ENCODE results near the gene CDH4. TPM values are rescaled to one million over a fixed set of nuclear protein-coding genes. Genes with fewer than 3 reads are reported as not detected.
"Not testable (repeated sequence)": the region's sequence is repeated elsewhere in the genome, so short reads cannot be mapped to it uniquely, and the experiment has no call there.

CDH4 gene
- total RNA-seq, 2 donors from 2014 or later, result not detected

DNA sequence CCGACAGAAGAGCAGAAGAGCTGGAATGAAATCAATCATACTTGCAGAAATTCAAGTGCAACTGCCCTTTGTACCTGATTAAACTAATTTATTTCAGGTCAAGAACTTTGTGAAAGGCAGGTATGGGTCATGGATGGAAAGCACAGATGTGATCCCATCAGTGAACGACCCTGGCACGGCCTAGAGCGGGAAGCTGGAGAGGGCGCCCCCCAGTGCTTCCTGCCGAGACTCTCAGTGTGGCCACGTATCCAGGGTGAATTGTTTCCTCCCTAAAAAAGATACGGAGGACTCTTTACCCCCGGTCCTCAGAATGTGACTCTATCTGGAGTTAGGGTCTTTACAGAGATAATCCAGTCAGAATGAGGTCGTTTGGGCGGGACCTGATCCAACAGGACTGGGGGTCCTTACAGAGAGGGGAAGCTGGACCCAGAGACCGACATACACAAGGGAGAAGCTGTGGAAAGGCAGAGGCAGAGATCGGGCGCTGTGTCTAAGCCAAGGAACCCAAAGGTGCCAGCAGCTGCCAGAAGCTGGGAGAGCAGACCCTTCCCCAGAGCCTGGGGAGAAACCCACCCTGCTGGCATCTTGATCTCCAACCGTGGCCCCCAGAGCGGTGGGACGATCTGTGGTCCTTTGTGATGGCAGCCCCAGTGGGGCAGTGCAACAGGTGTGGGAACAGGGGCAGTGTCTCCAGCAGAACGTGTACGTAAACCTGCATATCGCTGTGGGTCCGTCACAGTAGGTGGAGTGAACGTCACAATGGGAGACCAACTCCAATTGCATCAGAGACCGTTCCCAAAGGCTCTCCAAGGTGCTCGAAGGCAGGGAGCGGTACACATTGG is 721.7 kb downstream of the CDH4 start:
- ATAC-seq, result no peak
- H3K27ac Mint-ChIP-seq, result no peak overlapping the region
- H3K27me3 Mint-ChIP-seq, result no peaks in the 10 kb centered on the region
- H3K4me3 Mint-ChIP-seq, result no peak overlapping the region
- no peak for DNase-seq (ENCODE audit: low spot score)
- H3K36me3 Mint-ChIP-seq, result peaks cover 7% of the 10 kb centered on the region
- H3K4me1 Mint-ChIP-seq (ENCODE audit: low read depth in 2 of 2), result peaks cover 0 to 2% of the 10 kb centered on the region in 2 donors
- H3K9me3 Mint-ChIP-seq, result no peaks in the 10 kb centered on the region

DNA sequence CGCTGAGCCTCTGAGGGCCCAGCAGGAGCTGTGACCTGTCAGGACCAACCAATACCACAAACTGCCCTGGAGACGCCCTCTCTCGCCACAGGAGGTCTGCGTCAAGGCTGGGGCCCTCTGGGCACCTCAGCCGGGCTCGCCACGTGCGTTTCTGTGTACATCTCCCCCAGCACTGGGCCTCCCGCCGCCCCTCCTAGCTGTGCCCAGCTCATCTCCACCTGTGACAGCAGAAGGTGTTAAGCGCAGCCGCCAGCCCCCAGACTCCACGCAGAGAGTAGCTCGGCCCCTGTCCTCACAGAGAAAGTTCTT is 722.2 kb downstream of the CDH4 start:
- no peaks in the 10 kb centered on the region for H3K27me3 Mint-ChIP-seq
- H3K9me3 Mint-ChIP-seq, result no peaks in the 10 kb centered on the region
- no peak overlapping the region for H3K27ac Mint-ChIP-seq
- ATAC-seq (no peak), DNase-seq (ENCODE audit: low spot score) (no peak)
- H3K4me3 Mint-ChIP-seq, result no peak overlapping the region
- peaks cover 0 to 2% of the 10 kb centered on the region in 2 donors for H3K4me1 Mint-ChIP-seq (ENCODE audit: low read depth in 2 of 2)
- H3K36me3 Mint-ChIP-seq, result peaks cover 7% of the 10 kb centered on the region

DNA sequence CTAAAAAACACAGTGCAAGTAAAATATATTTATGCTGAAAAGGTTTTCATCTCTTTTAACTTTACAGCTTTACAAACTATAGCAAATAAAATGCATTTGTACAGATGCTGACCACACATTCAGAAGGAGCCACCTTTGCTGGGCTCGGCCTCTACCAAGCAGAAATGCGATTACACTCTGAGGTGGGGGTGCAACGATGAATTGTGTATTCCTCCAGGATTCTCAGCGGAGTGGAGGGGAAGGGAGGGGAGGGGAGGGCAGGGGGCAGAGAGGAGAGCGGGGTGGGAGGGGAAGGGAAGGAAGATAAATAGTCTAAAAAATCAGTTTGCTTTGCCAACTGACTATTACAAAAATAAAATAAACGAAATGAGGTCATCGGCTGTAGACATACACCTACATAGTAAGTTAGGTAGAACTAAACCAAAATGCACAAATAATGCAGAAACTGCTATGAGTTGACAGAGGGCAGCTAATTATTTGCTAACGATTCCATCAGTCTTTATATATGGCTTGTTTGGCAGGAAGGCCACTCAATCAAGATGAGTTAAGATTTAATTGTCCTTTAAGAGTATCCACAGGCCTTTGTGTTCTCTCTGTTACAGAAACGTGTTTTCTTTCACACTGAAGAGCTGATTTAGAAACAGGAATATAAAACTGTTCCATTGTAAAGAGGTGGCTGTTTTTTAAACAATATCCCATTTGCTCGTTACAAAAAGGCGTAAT is 723.5 kb downstream of the CDH4 start:
- no peak for ATAC-seq
- Mint-ChIP-seq H3K4me3 (no peak overlapping the region), H3K27ac (no peak overlapping the region), H3K27me3 (no peaks in the 10 kb centered on the region), H3K9me3 (no peaks in the 10 kb centered on the region), H3K36me3 (peaks cover 7% of the 10 kb centered on the region), H3K4me1 (ENCODE audit: low read depth in 2 of 2) (peaks cover under 1 to 6% of the 10 kb centered on the region in 2 donors)
- DNase-seq (ENCODE audit: low spot score), result no peak

DNA sequence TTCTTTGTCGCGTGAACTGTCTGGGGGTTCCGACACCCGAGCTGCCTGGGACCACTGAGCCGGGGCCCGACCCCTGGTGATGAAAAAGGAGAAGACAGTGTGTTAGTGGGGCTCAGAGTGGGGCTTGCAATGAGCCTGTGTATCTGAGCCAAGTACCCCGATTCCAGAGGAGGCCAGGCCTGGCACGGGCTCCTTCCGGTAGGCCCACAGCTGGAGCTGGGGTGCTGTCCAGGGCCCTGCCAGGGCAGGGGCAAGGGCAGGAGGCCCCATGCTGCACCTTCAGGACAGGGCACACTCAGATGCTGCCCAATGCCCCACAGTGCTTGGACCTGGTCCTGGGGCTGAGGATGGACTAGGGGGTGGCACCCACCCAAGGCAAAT is 724.2 kb downstream of the CDH4 start:
- DNase-seq (ENCODE audit: low spot score) (no peak), ATAC-seq (no peak)
- no peak overlapping the region for H3K4me3 Mint-ChIP-seq
- peaks cover 2% of the 10 kb centered on the region for H3K9me3 Mint-ChIP-seq
- peaks cover 7 to 12% of the 10 kb centered on the region in 2 donors for H3K4me1 Mint-ChIP-seq (ENCODE audit: low read depth in 2 of 2)
- H3K27ac Mint-ChIP-seq, result no peak overlapping the region
- H3K27me3 Mint-ChIP-seq, result no peaks in the 10 kb centered on the region
- H3K36me3 Mint-ChIP-seq, result peaks cover 10% of the 10 kb centered on the region

GRCh38 chr20:61976644-61977418 is 724.8 kb downstream of the CDH4 start:
- Mint-ChIP-seq H3K27me3 (no peaks in the 10 kb centered on the region), H3K9me3 (peaks cover 4% of the 10 kb centered on the region), H3K4me1 (ENCODE audit: low read depth in 2 of 2) (peaks cover 11 to 16% of the 10 kb centered on the region in 2 donors), H3K27ac (no peak overlapping the region), H3K4me3 (no peak overlapping the region), H3K36me3 (peaks cover 14% of the 10 kb centered on the region)
- no peak for DNase-seq (ENCODE audit: low spot score)
- ATAC-seq, result peak in 1 of 2 donors; percentile 13

DNA sequence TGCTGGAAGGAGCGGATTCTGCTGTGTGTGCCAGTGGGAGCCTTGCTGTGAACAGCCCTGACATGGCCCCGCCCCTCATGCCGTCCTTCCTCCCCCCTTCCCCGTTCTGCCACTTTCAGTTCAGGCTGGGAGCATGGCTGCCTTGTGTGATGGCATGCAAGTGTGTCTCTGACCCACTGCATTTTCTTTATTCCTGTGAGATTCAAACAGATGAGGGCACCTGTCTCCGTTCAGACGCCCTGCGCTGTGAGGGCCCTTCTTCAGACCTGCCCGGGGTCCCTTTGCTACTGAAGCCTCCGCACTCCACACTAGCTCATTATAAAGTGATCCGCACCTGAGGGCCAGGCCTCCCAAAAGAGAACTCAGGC is 725.3 kb downstream of the CDH4 start:
- no peak overlapping the region for H3K27ac Mint-ChIP-seq
- no peak overlapping the region for H3K4me3 Mint-ChIP-seq
- peaks cover 8% of the 10 kb centered on the region for H3K9me3 Mint-ChIP-seq
- H3K4me1 Mint-ChIP-seq (ENCODE audit: low read depth in 2 of 2), result peaks cover 16 to 21% of the 10 kb centered on the region in 2 donors
- DNase-seq (ENCODE audit: low spot score) (no peak), ATAC-seq (no peak)
- no peaks in the 10 kb centered on the region for H3K27me3 Mint-ChIP-seq
- H3K36me3 Mint-ChIP-seq, result peaks cover 16% of the 10 kb centered on the region

- no peak overlapping the region for H3K4me3 Mint-ChIP-seq
- peaks cover 9% of the 10 kb centered on the region for H3K9me3 Mint-ChIP-seq
- H3K27me3 Mint-ChIP-seq, result no peaks in the 10 kb centered on the region
- no peak for ATAC-seq
- DNase-seq (ENCODE audit: low spot score), result no peak
- H3K27ac Mint-ChIP-seq, result no peak overlapping the region
- peaks cover 18 to 25% of the 10 kb centered on the region in 2 donors for H3K4me1 Mint-ChIP-seq (ENCODE audit: low read depth in 2 of 2)
- peaks cover 14% of the 10 kb centered on the region for H3K36me3 Mint-ChIP-seq
Observed at GRCh38 chr20:61978491-61978890, 726.4 kb downstream of the CDH4 start.

DNA sequence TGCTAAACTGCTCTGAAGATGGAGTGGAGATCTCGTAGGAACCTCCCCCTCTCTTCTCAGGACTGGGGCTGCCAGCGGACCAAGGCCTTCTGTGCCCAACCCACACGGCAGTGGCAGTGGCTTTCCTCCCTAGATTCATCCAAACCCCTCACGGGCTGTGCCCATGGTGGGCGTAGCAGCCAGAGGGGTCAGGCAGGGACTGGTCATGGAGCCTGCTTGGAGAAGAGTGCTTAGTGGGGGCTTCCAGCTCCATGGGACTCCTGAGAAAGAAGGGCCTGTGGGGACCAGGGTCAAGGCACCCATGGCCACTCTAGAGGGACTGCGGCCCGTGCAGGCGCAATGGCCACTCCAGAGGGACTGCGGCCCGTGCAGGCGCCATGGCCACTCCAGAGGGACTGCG is 727.0 kb downstream of the CDH4 start:
- no peak overlapping the region for H3K27ac Mint-ChIP-seq
- peaks cover 20% of the 10 kb centered on the region for H3K36me3 Mint-ChIP-seq
- no peak for ATAC-seq
- peaks cover 9% of the 10 kb centered on the region for H3K9me3 Mint-ChIP-seq
- no peak overlapping the region for H3K4me3 Mint-ChIP-seq
- H3K27me3 Mint-ChIP-seq, result no peaks in the 10 kb centered on the region
- peaks cover 24 to 31% of the 10 kb centered on the region in 2 donors for H3K4me1 Mint-ChIP-seq (ENCODE audit: low read depth in 2 of 2)
- no peak for DNase-seq (ENCODE audit: low spot score)

- Mint-ChIP-seq H3K4me3 (no peak overlapping the region), H3K4me1 (ENCODE audit: low read depth in 2 of 2) (peaks cover 27 to 37% of the 10 kb centered on the region in 2 donors), H3K27ac (no peak overlapping the region), H3K27me3 (no peaks in the 10 kb centered on the region), H3K36me3 (peaks cover 24% of the 10 kb centered on the region), H3K9me3 (peaks cover 9% of the 10 kb centered on the region)
- peak in 1 of 2 donors; percentile 15 for ATAC-seq
- DNase-seq (ENCODE audit: low spot score), result no peak
Observed at GRCh38 chr20:61979701-61980635, 727.9 kb downstream of the CDH4 start.

- peak in 1 of 2 donors; percentile 57 for ATAC-seq
- H3K9me3 Mint-ChIP-seq, result peaks cover 9% of the 10 kb centered on the region
- DNase-seq (ENCODE audit: low spot score), result no peak
- peak overlapping the region; percentile 21 for H3K4me3 Mint-ChIP-seq
- H3K4me1 Mint-ChIP-seq (ENCODE audit: low read depth in 2 of 2), result peaks cover 27 to 37% of the 10 kb centered on the region in 2 donors
- peak overlapping the region; percentile 30 to 70 for H3K27ac Mint-ChIP-seq
- peaks cover 24% of the 10 kb centered on the region for H3K36me3 Mint-ChIP-seq
- no peaks in the 10 kb centered on the region for H3K27me3 Mint-ChIP-seq
Observed at GRCh38 chr20:61980647-61981583, 728.9 kb downstream of the CDH4 start.

- H3K36me3 Mint-ChIP-seq, result peaks cover 27% of the 10 kb centered on the region
- not testable (repeated sequence) for DNase-seq (ENCODE audit: low spot score); ATAC-seq
Observed at GRCh38 chr20:61981691-61982090, 729.6 kb downstream of the CDH4 start.

GRCh38 chr20:61982191-61982950 is 730.3 kb downstream of the CDH4 start:
- ATAC-seq (no peak), DNase-seq (ENCODE audit: low spot score) (no peak)
- Mint-ChIP-seq H3K4me3 (no peak overlapping the region), H3K9me3 (peaks cover 9% of the 10 kb centered on the region), H3K27me3 (no peaks in the 10 kb centered on the region), H3K27ac (peak overlapping the region in 1 of 2 donors; percentile 46), H3K36me3 (peaks cover 34% of the 10 kb centered on the region), H3K4me1 (ENCODE audit: low read depth in 2 of 2) (peaks cover 35 to 44% of the 10 kb centered on the region in 2 donors)

More at GRCh38 chr20:61981691-61982090, 729.6 kb downstream of the CDH4 start:
- peak overlapping the region; percentile 21 for H3K4me3 Mint-ChIP-seq
- H3K27ac Mint-ChIP-seq, result peak overlapping the region; percentile 30 to 46
- H3K4me1 Mint-ChIP-seq (ENCODE audit: low read depth in 2 of 2), result peaks cover 31 to 40% of the 10 kb centered on the region in 2 donors
- H3K9me3 Mint-ChIP-seq, H3K27me3 Mint-ChIP-seq: not testable (repeated sequence)

Data from natural killer cell treated with Interleukin-12 subunit alpha and Interleukin-12 subunit beta and Interleukin-15 and Interleukin-18, amount 100 ng/mL, for 72 hours (primary cell).